ENCODE data around the gene RGPD5.
"Not testable (repeated sequence)": the region's sequence is repeated elsewhere in the genome, so short reads cannot be mapped to it uniquely, and the experiment has no call there.

Gene RGPD5

GRCh38 chr2:109794074-109794737, at the start of gene RGPD5:
RGPD5 (plus strand) TSS chr2:109794305; CDS start chr2:109794466, 161 bp downstream.
- not testable (repeated sequence) for DNase-seq (ENCODE audit: low spot score)

DNA sequence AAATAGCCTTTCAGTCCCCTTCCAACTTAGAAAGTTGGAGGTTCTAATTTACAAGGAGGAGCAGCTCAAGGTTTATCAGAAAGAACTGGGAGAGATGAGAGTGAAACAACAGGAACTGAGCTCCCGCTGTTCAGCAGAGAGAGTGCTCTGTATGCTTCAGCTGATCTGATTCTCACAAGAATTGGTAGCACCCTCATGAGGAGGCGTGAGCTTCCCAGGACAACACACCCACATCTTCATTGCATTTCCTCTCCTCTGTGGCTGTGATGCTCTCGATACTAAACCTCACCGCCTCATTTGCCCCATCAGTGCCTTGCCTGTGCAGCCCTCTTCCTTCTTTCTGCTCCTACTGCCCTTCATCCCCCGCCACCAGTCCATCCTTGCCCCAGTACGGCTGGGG, 42.5 kb upstream of the RGPD5 start:
- DNase-seq (ENCODE audit: low spot score), result not testable (repeated sequence)

- DNase-seq (ENCODE audit: low spot score), result not testable (repeated sequence)
These were observed 36.8 kb upstream of the RGPD5 start for GRCh38 chr2:109757163-109757824.

- DNase-seq (ENCODE audit: low spot score), result not testable (repeated sequence)
These were observed 33.7 kb upstream of the RGPD5 start for GRCh38 chr2:109760265-109761042.

GRCh38 chr2:109761043-109761454, 33.1 kb upstream of the RGPD5 start:
- DNase-seq (ENCODE audit: low spot score), result not testable (repeated sequence)

DNA sequence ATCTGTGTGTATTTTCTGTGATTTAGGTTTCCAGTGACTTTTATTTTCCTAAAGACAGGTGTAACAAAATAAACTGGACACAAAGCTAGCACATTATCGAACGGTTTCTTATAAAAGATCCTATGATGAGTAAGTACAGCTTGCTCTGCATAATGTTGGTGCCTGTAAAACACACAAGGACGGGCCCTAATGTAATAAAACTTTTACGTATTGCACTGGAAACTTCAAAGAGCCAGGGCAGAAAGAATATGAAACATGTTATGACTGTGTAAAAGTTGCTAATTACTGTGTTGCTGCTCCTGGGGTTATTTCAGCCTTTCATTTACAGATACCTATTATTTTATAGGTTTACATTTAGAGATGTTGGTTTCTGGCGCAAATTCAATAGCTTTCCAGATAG, 32.1 kb upstream of the RGPD5 start:
- not testable (repeated sequence) for DNase-seq (ENCODE audit: low spot score)

GRCh38 chr2:109766074-109766473, 28.0 kb upstream of the RGPD5 start:
- DNase-seq (ENCODE audit: low spot score), result not testable (repeated sequence)

DNA sequence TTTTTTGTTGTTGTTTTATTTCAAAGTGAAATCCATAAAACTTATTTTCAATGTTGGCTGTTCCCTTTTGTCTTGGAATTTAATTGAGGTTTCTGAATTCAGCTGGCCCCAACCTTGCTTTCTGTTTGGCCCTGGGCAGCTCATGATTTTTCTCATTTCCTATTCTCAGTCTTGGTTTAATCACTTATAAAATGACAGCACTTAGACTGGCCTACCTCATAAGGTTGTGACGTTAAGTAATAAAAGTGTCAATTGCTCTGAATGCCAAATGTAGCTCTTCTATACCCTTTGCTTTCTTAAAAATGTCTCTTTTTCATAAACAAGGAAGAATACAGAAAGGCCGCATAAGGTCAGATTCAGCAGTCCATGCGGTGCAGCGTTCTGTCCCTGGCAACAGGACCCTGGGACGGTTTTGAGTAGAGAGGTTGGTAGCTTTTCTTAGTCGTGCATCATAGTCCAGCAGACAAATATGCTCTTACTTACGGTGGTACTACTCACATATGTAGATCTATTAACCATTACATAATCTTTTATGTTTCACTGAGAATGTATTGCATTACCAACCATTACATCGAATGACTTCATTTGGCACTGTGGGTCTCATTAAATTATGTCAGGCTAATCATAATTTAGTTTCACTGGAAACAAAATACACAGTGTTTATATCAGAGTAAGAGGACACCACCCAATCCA, 27.1 kb upstream of the RGPD5 start:
- DNase-seq (ENCODE audit: low spot score), result not testable (repeated sequence)

GRCh38 chr2:109768934-109769333, 25.2 kb upstream of the RGPD5 start:
- not testable (repeated sequence) for DNase-seq (ENCODE audit: low spot score)

- DNase-seq (ENCODE audit: low spot score), result not testable (repeated sequence)
These were observed 15.0 kb upstream of the RGPD5 start for GRCh38 chr2:109779118-109779517.

DNA sequence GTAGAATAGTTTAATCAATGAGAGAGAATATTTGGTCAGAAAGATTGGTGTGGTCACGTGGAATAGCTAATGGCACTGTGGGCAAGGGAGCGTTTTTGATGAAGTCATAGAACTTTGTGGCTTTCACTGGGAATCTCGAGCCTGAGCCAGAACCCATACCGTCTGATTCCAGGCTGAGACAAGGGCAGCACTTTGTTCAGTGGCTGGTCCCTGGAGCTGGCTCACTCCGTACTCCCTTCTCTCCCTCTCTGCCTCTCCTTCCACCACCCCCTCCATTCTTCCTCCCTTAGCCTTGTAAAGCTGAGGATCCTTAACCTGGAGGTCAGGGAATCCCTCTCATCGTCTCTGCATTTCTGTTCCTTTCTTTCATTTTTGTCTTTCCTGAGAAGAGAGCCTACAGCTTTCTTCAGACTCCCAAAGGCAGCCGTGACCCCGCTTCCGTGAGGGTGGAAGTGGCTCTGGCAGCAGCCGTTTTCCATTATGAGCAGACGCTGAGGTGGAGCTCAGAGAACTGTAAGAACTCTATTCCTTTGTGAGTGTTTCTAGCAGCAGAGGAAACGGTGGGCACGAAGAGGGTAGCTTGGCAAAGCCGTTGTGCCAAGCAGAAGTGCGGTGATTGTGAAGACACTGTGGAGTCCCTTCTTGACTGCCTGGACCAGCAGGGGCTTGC, 12.8 kb upstream of the RGPD5 start:
- not testable (repeated sequence) for DNase-seq (ENCODE audit: low spot score)

- not testable (repeated sequence) for DNase-seq (ENCODE audit: low spot score)
These were observed 11.6 kb upstream of the RGPD5 start for GRCh38 chr2:109782446-109782993.

- not testable (repeated sequence) for DNase-seq (ENCODE audit: low spot score)
These were observed 2.4 kb upstream of the RGPD5 start for GRCh38 chr2:109791530-109792279.

DNA sequence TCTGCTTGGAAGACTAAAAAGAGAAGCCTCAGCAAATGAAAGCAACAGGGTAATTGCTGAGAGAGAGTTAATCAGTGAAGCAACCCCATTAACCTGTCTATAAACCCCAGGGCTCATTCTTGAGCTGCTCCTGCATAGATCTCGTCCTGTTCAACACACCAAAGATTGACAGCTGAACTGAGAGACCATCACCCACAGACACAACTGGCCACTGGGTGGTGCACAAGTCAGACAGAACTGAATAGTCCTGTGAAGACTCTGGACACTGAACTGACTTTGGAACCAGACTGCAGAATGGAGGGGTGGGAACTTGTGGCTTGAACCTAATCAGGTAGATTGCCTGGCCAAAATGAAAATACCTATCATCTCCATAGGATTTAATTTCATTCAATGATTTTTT, 1.4 kb upstream of the RGPD5 start:
- not testable (repeated sequence) for DNase-seq (ENCODE audit: low spot score)

DNA sequence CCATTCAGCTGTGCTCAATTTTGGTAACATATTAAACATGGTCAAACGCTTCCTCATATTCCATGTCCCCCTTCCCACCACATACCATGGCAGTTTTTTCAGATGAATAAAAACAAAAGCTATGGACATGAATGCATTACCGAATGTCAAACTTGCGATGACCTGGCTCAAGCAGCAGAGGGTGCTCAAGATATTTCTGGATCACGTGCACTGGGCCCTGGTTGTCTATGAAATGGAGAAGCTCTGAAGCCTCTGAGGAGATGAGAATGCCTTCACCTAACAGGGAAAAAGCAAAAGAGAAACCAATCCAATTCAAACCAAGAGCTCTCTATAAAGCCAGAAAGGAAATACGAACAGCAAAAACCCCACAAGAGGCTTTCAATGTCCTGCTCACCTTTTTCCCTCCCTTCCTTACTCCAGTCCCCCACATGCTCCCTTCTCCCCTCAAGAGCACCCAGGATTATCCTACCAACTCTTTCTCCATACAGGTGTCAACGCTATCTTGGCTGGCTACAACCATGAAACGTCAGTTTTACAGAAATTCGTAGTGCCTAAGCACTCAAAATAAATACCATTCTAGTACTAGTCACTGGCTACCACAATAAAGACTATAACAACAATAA, 77.1 kb downstream of the RGPD5 start:
- not testable (repeated sequence) for DNase-seq (ENCODE audit: low spot score)

- not testable (repeated sequence) for DNase-seq (ENCODE audit: low spot score)
These were observed 82.5 kb downstream of the RGPD5 start for GRCh38 chr2:109876625-109877024.

- DNase-seq (ENCODE audit: low spot score), result not testable (repeated sequence)
These were observed 88.0 kb downstream of the RGPD5 start for GRCh38 chr2:109882112-109882511.

- DNase-seq (ENCODE audit: low spot score), result not testable (repeated sequence)
These were observed 94.3 kb downstream of the RGPD5 start for GRCh38 chr2:109888414-109888813.

GRCh38 chr2:109889909-109890308, 95.8 kb downstream of the RGPD5 start:
- not testable (repeated sequence) for DNase-seq (ENCODE audit: low spot score)

DNA sequence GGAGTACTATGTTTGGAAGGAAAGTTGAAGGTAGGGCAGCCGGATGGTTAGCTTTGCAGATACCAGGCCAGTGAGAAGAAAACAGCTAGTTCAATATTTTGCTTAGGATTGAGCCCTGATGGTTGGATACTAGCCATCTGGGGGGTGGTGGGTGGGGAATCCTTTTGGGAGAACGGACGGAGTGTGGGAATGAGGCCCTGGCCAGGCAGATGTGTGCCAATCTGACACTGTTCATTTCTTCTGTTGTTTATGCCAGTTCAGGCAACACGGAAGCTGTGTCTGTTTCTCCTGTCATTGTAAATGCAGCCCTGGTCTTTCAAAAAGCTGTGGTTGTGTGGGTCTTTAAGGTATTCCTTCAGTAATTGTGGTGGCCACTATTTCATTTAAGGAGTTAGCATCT, 96.9 kb downstream of the RGPD5 start:
- DNase-seq (ENCODE audit: low spot score), result not testable (repeated sequence)

Data from activated CD4-positive, alpha-beta T cell treated with anti-CD3 and anti-CD28 coated beads, Interleukin-2, Interleukin-4, amounts not matched to agents 100 ng/mL and 50 ng/mL, durations not matched to agents 16 hours and 8 hours (primary cell).